ENCODE results near the gene TBC1D8.

DNA sequence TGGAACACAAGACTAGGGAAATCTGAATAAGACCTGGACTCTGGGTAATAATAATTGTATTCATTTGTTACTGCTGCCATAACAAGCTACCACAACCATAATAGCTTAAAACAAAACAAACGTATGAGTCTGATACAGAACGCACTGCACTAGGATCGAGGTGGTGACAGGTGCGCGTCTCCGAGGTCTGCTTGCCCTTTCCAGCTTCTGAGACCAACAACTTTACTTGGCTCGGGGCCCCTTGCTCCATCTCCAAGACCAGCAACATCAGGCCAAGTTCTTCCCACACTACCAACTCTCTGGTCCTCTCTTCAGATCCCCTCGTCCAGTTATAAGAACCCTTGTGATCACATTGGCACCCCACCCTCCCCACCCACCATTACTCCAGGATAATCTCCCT lies 42.8 kb downstream of the TBC1D8 start:
- TF ChIP-seq EZH2 (IDR thresholded peaks at IDR 0.05) (no peak), POLR2AphosphoS5 (IDR thresholded peaks at IDR 0.05; ENCODE audit: borderline replicate concordance, low read depth, low read length) (no peak)
